PC-3 (cell line): ENCODE results near the gene C3orf22. TPM values are rescaled to one million over a fixed set of nuclear protein-coding genes. Genes with fewer than 3 reads are reported as not detected.

ENCODE experiments used
- ATAC-seq: fragments of 200-7000 bp; cut with Tn5 transposase; 2 replicates; pipeline ENCODE4 v1.9.1; 2020; ENCODE audit warnings: mild to moderate bottlenecking, moderate library complexity
- BruUV-seq: library from RNA; stranded (reverse); fragments of 400-500 nt; replicated peaks from 2 replicates; lab custom pipeline; 2021; lab: Mats Ljungman, UMichigan
- CTCF ChIA-PET: fragments of 300-600 bp; sonication (Branson Sonifier 250); formaldehyde crosslinking; loops from one replicate; lab custom pipeline; 2022; ENCODE audit warnings: antibody characterized with exemption; lab: Charles Lee
- POLR2A ChIA-PET: fragments of 300-600 bp; sonication (Branson Sonifier 250); formaldehyde crosslinking; loops from one replicate; lab custom pipeline; 2022; ENCODE audit warnings: antibody characterized with exemption; ENCODE audit not compliant: unreplicated experiment; lab: Charles Lee
- DNase-seq: peaks from one replicate; pipeline ENCODE4 v3.0.0-alpha.2; 2015
- H2AFZ ChIP-seq: fragments of 300-600 bp; sonication (generic); 2 replicates; pipeline ENCODE4 v1.6.0; 2016; ENCODE audit warnings: antibody characterized with exemption, low read length
- H3F3A ChIP-seq: fragments of 300-600 bp; sonication (generic); one replicate; pipeline ENCODE4 v1.6.0; 2017; ENCODE audit warnings: antibody characterized with exemption, low read length, control low read depth, mild to moderate bottlenecking; ENCODE audit not compliant: unreplicated experiment
- H3K27ac ChIP-seq: fragments of 300-600 bp; sonication (generic); 2 replicates; pipeline ENCODE4 v1.5.1; 2016; ENCODE audit warnings: mild to moderate bottlenecking, low read length
- H3K27me3 ChIP-seq: fragments of 300-600 bp; sonication (generic); 2 replicates; pipeline ENCODE4 v1.6.1; 2016; ENCODE audit warnings: low read length, mixed read lengths
- H3K36me3 ChIP-seq: fragments of 300-600 bp; sonication (generic); 2 replicates; pipeline ENCODE4 v1.6.1; 2016; ENCODE audit warnings: low read depth, mixed run types, low read length, mixed read lengths
- H3K4me1 ChIP-seq: fragments of 300-600 bp; sonication (generic); 2 replicates; pipeline ENCODE4 v1.5.1; 2016; ENCODE audit warnings: low read length; ENCODE audit not compliant: insufficient read depth
- H3K4me2 ChIP-seq: fragments of 300-600 bp; sonication (generic); 2 replicates; pipeline ENCODE4 v1.6.0; 2016; ENCODE audit warnings: low read length
- H3K4me3 ChIP-seq: fragments of 300-600 bp; sonication (generic); 2 replicates; pipeline ENCODE4 v1.5.1; 2016; ENCODE audit warnings: mild to moderate bottlenecking, low read length, mixed read lengths
- H3K79me2 ChIP-seq: fragments of 300-600 bp; sonication (generic); 2 replicates; pipeline ENCODE4 v1.6.1; 2017; ENCODE audit warnings: low read length, mixed read lengths
- H3K9ac ChIP-seq: fragments of 300-600 bp; sonication (generic); 2 replicates; pipeline ENCODE4 v1.6.0; 2016; ENCODE audit warnings: mild to moderate bottlenecking, low read length
- H3K9me2 ChIP-seq: fragments of 300-600 bp; sonication (generic); replicated peaks from 2 replicates; pipeline ENCODE4 v1.6.1; 2016; ENCODE audit warnings: mixed run types, low read length, mixed read lengths
- H3K9me3 ChIP-seq: fragments of 300-600 bp; sonication (generic); 2 replicates; pipeline ENCODE4 v1.6.1; 2016; ENCODE audit warnings: low read length, mixed read lengths
- H4K20me1 ChIP-seq: fragments of 300-600 bp; sonication (generic); 2 replicates; pipeline ENCODE4 v1.6.1; 2016; ENCODE audit warnings: low read length, mixed read lengths
- EZH2 ChIP-seq: fragments of 300-600 bp; sonication (generic); IDR thresholded peaks from one replicate; pipeline ENCODE4 v1.6.1; 2017; ENCODE audit warnings: antibody characterized with exemption, mild to moderate bottlenecking, low read length; ENCODE audit not compliant: unreplicated experiment
- EZH2phosphoT487 ChIP-seq: fragments of 300-600 bp; sonication (generic); IDR thresholded peaks from 2 replicates; pipeline ENCODE4 v1.6.1; 2018; ENCODE audit warnings: mild to moderate bottlenecking, antibody characterized with exemption, low read length, borderline replicate concordance
- intact Hi-C: fragments of 100-400 bp; cut with micrococcal nuclease; formaldehyde crosslinking; loops from 2 replicates; pipeline ENCODE4 v1.9.0; 2023
- total RNA-seq: library from RNA; depleted of rRNA; stranded (reverse); fragments of >200 nt; gene quantifications from 2 replicates; pipeline ENCODE4 v1.2.3, GENCODE V29; 2014
- TF ChIP-seq, protein P1 (sequence below): fragments of 300-600 bp; sonication (generic); conservative IDR thresholded peaks from 2 replicates; pipeline ENCODE4 v1.5.1; 2017; ENCODE audit warnings: antibody characterized with exemption, low read depth, mild to moderate bottlenecking, low read length

Gene C3orf22
- total RNA-seq, 1 experiment from 2014 or later, result not detected

- Histone ChIP-seq H3K4me1 (no peaks in the 10 kb centered on the region), H3K9me2 (no peaks in the 10 kb centered on the region), H3K4me2 (no peak overlapping the region), H3K9me3 (no peaks in the 10 kb centered on the region), H2AFZ (no peak overlapping the region), H3K4me3 (no peak overlapping the region), H4K20me1 (no peaks in the 10 kb centered on the region), H3K27me3 (peaks cover 11% of the 10 kb centered on the region), H3K27ac (no peak overlapping the region), H3K9ac (no peak overlapping the region), H3K79me2 (no peaks in the 10 kb centered on the region), H3K36me3 (no peaks in the 10 kb centered on the region), H3F3A (no peaks in the 10 kb centered on the region)
- BruUV-seq, result no TSS peak
- ChIA-PET CTCF (no interaction called here), POLR2A (no interaction called here)
- ATAC-seq, result no peak
- no peak for DNase-seq
- intact Hi-C loops, result no loop called here
- TF ChIP-seq EZH2phosphoT487 (no peak), EZH2 (no peak)
- TF ChIP-seq, protein P1, sequence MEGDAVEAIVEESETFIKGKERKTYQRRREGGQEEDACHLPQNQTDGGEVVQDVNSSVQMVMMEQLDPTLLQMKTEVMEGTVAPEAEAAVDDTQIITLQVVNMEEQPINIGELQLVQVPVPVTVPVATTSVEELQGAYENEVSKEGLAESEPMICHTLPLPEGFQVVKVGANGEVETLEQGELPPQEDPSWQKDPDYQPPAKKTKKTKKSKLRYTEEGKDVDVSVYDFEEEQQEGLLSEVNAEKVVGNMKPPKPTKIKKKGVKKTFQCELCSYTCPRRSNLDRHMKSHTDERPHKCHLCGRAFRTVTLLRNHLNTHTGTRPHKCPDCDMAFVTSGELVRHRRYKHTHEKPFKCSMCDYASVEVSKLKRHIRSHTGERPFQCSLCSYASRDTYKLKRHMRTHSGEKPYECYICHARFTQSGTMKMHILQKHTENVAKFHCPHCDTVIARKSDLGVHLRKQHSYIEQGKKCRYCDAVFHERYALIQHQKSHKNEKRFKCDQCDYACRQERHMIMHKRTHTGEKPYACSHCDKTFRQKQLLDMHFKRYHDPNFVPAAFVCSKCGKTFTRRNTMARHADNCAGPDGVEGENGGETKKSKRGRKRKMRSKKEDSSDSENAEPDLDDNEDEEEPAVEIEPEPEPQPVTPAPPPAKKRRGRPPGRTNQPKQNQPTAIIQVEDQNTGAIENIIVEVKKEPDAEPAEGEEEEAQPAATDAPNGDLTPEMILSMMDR, result no peak
Measured at GRCh38 chr3:126518779-126519177, 40.0 kb downstream of the C3orf22 start.

DNA sequence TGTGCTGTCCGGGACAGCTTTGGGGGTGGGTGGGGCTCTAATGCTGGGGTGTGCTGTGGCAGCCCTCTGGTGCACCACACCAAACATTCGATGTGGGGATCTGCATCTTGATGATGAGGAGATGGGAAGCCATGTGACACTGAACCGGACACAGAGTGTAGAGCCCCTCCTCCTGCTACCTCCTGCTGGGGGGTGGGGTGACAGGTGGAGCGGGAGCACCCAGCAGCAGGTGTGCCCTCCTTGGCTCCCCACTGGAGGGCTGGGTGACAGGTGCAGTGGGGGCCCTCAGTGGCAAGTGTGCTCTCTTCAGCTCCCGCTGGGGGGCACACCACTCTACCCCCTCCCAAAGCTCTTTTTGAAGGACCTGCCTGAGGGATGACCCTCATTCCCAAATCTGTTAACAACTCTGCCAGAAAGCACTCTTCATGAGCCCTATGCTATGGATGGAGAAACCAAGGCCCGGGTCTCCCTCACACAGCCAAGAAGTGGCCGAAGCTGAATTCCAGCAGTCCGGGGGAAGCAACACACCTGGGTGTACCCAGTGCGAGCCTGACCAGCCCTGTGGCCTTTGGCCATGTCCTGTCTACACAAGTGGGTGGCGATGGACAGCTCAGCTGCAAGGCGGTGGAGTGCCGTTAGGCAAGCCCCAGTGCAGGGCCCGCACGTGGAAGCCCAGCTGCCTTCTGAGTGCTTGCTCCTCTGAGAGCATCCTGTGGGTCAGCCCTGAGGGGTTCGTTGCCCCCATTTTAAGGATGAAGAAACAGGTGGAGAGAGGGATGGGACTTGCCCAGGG, 40.5 kb downstream of the C3orf22 start:
- Histone ChIP-seq H3K4me3 (no peak overlapping the region), H3K4me1 (no peaks in the 10 kb centered on the region), H3K9me2 (no peaks in the 10 kb centered on the region), H3K4me2 (no peak overlapping the region), H3K27me3 (peaks cover 5% of the 10 kb centered on the region), H3K36me3 (no peaks in the 10 kb centered on the region), H3K9ac (no peak overlapping the region), H2AFZ (no peak overlapping the region), H3K79me2 (no peaks in the 10 kb centered on the region), H3F3A (no peaks in the 10 kb centered on the region), H3K9me3 (no peaks in the 10 kb centered on the region), H4K20me1 (no peaks in the 10 kb centered on the region), H3K27ac (no peak overlapping the region)
- DNase-seq (no peak), ATAC-seq (no peak)
- BruUV-seq, result no TSS peak
- intact Hi-C loops, result no loop called here
- CTCF ChIA-PET, result no interaction called here
- TF ChIP-seq, protein P1, result no peak
- TF ChIP-seq EZH2 (no peak), EZH2phosphoT487 (no peak)
- POLR2A ChIA-PET, result no interaction called here

DNA sequence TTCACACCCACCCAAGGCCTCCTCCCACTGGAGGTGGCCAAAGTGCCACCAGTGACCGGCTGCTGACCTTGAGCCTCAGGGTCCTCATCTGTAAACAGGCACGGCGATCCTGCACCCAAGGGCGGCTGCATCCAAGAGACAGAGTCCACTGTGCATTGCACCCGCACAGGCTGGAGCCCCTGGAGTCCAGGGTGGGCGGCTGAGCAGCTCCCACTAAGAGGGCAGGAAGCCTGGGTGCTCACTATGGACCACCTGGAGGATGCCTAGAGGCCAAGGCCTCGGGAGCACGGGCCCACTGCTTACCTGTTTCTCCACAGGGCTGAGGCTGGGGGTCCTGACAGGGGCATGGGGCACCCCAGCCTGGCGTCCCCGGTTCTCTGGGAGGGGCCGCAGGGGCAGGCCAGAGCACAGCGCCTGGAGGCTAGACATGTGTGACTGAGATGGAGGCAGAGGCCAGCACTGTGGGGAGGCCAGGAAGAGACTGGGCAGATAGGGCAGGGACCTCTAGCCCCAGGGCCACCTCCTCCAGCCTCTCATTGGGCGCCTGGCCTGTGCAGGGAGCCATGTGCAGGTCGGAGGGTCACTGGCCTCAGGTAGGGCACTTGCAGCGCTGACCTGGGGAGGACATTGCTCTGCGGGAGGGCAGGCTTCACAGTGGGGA, 41.3 kb downstream of the C3orf22 start, which contains the start of gene UROC1:
TSS of gene UROC1 (minus strand) at position 483 of the 661 bp plus-strand sequence. CDS start at position 429, 54 bp downstream.
- H3K9me2 ChIP-seq, result no peaks in the 10 kb centered on the region
- no peaks in the 10 kb centered on the region for H3F3A ChIP-seq
- H3K4me1 ChIP-seq, result no peaks in the 10 kb centered on the region
- H2AFZ ChIP-seq, result no peak within 1 kb of the TSS
- H3K4me3 ChIP-seq, result no peak within 1 kb of the TSS
- no peaks in the 10 kb centered on the region for H3K27me3 ChIP-seq
- H3K27ac ChIP-seq, result no peak within 1 kb of the TSS
- ChIA-PET CTCF (no interaction called here), POLR2A (no interaction called here)
- DNase-seq (no peak), ATAC-seq (no peak)
- no peaks in the 10 kb centered on the region for H4K20me1 ChIP-seq
- no peaks in the 10 kb centered on the region for H3K9me3 ChIP-seq
- no peaks in the 10 kb centered on the region for H3K79me2 ChIP-seq
- H3K36me3 ChIP-seq, result no peaks in the 10 kb centered on the region
- BruUV-seq, result no TSS peak
- no peak within 1 kb of the TSS for H3K4me2 ChIP-seq
- intact Hi-C loops, result no loop called here
- H3K9ac ChIP-seq, result no peak within 1 kb of the TSS
- TF ChIP-seq, protein P1, result no peak
